Left renal cortex interstitium (tissue), 4 donors: ENCODE measurements around the gene CRMP1. TPM values are rescaled to one million over a fixed set of nuclear protein-coding genes. Genes with fewer than 3 reads are reported as not detected.

ENCODE experiments used
- DNase-seq, 4 donors: peaks; one replicate each; pipeline ENCODE4 v3.0.0-alpha.2; 2013; ENCODE audit warnings: low read depth in 4 of 4, low spot score in 2 of 4, missing footprints in 1 of 4
- polyA plus RNA-seq, 4 donors: library from polyadenylated mRNA; unstranded; fragments of 120-200 nt; gene quantifications; one replicate each; pipeline ENCODE4 v1.2.1, GENCODE V29; 2013; ENCODE audit not compliant: insufficient read length in 4 of 4

The CRMP1 gene
- polyA plus RNA-seq, 4 donors: 39.5 to 66.7 (median 57.7) TPM

DNA sequence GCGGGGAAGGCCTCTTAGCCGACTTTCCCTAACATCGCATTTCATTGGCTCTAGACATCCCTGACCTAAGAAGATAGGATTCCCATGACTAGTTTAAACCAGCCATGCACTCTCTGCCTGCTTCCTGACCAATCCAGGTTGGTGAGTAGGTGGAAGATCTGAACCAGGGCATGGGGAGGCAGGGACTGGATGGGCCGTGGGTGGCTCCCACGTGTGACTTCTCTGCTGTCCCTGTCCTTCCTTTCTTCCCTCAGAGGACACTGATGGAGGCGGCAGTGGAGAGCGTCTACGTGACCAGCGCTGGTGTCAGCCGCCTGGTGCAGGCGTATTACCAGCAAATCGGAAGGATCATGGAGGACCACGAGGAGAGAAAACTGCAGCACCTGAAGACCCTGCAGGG lies 91.2 kb downstream of the CRMP1 start:
- no peak for DNase-seq

DNA sequence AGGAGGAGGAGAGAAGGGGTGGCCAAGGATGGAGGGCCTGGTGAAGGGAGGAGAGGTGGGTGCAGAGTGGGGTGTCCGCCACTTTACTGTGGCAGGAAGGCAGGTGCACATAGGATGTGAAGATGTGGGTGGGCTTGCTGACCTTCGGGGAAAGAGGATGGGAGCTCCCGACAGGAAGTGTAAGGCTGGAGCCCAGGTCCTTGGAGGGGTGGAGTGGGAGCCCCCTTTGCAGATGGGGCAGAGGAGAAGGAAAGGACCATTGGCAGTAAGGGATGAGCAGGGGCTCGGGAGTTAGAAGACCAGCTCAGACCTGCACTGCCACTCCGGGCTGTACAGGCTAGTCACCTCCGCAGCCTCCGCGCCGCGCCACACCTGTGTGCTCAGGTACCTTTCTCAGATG lies 92.4 kb downstream of the CRMP1 start:
- no peak for DNase-seq

DNA sequence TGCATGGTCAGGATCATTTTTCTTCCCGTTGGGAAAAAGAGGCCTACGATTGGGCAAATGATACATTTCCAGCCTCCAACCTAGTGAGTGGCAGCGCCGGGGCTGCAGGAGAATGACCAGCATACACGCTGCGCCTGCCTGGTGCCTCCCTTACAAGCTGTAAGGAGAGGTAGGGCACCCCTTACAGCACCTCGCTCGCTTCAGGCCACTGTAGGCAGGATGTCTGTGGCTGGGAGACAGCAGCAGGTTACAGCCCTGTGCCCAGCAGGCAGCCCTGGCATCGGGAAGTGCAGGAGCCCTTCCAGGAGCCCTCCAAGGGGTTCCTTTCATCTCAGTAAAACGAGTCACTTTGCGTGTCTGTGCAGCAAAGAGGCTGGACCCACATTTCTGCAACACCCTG lies 93.5 kb downstream of the CRMP1 start:
- DNase-seq: no peak

DNA sequence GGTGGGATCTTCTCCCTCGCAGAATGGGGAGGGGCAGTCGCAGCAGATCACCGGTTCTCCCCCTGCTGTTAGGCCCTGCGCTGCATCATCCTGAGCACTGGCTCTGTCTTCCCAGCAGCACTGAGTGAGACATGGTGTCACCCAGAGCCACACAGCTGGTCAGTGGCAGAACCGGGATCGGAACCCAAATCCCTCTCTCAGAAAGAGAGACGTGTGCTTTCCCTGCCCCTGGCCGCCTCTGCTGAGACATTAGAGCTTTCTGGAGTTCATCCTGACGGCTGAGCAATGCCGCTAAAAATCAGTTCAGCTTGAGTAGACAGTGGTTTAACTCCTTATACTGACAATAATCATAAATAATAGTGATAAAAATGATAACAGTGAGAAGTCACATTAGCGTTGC lies 93.9 kb downstream of the CRMP1 start:
- DNase-seq: no peak

DNA sequence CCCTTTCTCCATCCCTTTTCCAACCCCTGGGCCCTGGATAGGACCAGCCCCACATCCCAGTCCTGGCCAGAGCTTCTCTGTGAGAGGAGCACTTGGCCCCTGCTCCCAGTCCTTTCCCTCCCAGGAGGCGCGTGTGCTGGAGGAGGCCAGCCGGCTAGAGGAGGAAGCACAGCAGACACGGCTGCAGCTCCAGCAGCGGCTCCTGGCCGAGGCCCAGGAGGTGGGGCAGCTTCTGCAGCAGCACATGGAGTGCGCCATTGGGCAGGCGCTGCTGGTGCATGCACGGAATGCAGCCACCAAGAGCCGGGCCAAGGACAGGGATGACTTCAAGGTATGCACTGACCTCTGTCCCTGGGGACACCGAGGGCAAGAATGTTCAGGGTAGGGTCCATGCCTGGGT lies 94.4 kb downstream of the CRMP1 start:
- no peak for DNase-seq

DNA sequence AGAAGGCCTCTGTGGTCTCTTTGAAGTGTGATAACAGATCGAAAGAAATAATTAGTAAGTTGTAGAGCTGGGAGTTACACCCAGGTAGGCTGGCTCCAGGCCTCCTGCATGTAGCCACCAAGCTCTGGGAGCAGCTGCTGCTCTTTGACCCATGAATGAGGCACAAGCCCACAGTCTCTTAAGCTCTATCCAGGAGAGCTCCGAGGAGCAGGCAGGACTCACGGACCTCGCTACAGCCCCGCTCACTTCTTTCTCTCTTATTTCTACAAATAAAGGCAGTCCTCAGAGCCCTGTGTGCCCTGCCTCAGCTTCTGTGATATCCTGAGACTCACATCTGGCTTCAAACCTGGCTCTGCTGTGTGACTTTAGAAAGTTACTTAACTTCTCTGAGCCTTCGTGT lies 95.0 kb downstream of the CRMP1 start:
- no peak for DNase-seq

DNA sequence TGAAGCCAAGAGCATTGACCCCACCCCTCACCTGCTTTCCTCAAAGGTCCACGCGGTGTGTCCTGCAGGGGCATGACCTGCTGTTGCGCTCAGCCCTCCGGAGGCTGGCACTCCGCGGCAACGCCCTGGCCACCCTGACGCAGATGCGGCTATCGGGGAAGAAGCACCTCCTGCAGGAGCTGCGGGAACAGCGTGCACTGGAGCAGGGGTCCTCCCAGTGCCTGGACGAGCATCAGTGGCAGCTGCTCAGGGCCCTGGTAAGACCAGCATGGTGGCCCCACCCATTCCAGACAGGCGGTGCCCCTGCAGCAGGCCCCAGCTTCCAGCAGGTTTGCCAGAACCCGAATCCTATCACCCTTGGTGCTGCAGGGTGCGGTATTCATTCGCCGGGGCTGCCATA lies 95.9 kb downstream of the CRMP1 start:
- no peak for DNase-seq

DNA sequence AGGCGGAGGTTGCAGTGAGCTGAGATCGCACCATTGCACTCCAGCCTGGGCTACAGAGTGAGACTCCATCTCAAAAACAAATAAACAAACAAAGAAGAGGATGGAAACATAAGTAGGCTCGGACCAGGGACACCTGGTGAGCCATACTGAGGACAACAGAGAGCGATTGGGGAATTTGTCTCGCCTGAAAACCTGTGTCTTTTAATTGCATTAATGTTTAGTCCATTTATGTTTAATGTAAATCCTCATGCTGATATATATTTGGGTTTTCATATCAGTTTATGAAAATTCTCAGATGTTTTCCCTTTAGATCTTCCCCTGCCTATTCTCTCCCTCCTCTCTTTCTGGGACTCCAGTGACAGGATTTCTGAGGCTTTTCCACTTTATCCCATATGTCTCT lies 97.3 kb downstream of the CRMP1 start:
- DNase-seq: no peak

GRCh38 chr4:5793514-5793913 lies 99.4 kb downstream of the CRMP1 start:
- DNase-seq: no peak

- no peak for DNase-seq
These were observed 101.2 kb downstream of the CRMP1 start for GRCh38 chr4:5791654-5792053.

DNA sequence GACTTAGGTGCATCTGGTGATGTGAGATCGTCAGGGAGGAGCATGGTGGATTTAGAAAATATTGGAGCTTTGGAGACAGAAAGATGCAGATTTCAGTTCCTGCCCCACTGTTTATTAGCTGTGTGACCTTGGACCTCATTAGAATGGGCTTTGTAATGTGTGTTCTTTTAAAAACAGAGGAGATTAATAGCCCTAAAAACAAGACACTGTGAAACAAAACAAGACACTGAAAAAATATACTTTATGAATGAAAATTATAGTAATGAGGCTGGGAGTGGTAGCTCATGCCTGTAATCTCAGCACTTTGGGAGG lies 102.4 kb downstream of the CRMP1 start:
- DNase-seq: no peak

DNA sequence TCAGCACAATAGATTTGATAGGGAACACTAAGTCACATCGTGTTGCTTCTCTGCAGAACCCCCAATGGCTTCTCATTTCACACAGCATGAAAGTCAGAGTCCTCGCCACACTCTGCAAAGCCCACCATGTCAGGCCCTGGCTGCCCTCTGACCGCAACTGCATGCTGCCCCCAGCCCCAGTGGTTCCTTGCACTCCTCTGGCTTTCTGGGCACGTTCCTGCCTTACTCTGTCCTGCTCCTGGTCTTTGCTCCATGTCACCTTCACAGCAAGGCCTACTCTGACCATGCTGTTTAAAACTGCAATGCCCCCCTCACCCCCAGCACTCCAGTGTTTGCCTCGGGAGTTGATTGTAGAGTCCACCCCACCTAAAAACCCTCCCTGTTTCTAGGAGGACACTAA lies 103.7 kb downstream of the CRMP1 start:
- DNase-seq: no peak

DNA sequence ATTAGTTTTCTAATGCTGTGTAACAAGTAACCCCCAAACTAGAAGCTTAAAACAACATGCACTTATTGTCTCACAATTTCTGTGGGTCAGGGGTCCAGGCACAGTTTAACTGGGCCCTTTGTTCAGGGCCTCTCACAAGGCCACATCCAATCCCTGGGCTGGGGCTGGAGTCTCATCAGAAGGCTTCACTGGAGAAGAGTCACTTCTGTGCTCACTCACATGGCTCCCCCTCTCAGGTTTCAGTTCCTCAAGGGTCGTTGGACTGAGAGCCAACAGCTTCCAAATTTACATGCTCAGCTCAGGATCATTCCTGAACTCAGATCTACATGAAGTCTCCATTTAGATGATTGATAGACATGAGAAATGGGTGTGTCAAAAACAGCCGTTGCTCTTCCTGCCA lies 104.7 kb downstream of the CRMP1 start:
- DNase-seq: no peak

DNA sequence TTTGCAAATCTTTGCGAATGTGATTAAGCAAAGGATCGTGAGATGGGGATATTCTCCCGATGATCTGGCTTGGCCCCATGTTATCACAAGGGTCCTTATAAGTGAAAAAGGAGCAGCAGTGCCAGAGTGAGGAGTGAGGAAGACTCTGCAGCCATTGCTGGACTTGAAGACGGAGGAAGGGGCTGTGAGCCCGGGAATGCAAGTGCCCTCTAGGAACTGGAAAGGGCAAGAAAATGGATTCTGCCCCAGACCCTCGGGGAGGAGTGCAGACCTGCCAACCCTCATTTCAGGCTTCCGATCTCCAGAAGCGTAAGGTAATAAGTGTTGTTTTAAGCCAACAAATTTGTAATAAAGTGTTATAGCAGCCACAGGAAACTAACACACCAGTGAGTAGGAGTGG lies 105.6 kb downstream of the CRMP1 start:
- DNase-seq: no peak

GRCh38 chr4:5785806-5786680 lies 106.8 kb downstream of the CRMP1 start:
- DNase-seq: no peak

- no peak for DNase-seq
These were observed 107.8 kb downstream of the CRMP1 start for GRCh38 chr4:5784960-5785611.

GRCh38 chr4:5784021-5784420 lies 108.9 kb downstream of the CRMP1 start:
- no peak for DNase-seq

DNA sequence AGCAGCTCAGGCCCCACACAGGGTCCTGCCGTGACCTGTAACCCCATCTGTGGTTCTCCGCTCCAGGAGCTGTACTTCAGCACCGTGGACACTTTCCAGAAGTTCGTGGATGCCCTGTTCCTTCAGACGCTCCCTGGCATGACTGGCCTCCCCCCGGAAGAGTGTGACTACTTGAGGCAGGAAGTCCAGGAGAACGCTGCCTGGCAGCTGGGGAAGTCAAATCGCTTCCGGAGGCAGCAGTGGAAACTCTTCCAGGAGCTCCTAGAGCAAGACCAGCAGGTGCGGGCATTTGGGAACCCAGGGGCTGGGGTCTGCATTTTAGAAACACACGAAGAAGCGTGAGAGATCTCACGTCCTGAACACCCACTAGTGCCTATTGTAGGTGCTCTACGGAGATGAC lies 109.4 kb downstream of the CRMP1 start:
- no peak for DNase-seq

DNA sequence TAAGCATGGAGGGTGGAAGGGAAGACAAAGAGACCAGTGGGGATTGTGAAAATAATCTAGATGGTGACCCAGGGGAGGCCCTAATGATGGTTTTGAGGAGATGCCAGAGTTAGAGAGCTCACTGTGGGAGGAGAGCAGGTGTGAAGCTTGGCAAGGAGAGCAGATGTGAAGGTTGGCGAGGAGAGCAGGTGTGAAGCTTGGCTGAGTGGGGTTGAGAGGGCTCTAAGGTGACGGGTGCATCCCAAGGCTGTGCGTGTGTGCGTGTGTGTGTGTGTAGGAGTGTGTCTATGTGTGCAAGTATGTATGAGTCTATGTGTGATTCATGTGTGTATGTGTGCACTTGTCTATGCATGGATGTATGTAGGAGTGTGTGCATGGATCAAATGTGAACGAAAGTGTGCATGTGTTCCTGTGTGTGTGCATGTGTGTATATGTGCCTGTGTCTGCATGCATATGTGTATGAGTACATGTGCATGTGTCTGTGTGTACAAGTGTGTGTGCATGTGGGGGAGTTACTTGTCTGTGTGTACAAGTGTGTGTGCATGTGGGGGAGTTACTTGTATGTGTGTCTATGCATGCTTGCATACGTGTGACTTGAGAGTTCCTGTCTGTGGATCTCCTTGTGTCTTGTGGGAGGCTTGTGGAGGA lies 109.9 kb downstream of the CRMP1 start:
- no peak for DNase-seq

DNA sequence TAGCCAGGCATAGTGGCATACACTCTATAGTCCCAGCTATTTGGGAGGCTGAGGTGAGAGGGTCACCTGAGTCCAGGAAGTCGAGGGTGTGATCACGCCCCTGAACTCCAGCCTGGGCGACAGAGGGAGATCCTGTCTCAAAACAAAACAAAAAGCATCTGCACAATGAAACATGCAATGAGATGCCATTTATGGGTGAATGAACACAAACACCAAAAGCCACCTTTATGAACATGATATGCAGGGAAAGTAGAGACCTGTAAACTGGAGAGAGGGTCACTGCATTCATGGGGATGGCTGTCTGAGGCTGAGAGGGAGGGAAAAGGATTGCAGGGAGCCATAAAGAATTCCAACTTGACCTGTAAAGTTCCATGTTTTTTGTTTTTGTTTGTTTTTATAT lies 111.2 kb downstream of the CRMP1 start:
- no peak for DNase-seq

DNA sequence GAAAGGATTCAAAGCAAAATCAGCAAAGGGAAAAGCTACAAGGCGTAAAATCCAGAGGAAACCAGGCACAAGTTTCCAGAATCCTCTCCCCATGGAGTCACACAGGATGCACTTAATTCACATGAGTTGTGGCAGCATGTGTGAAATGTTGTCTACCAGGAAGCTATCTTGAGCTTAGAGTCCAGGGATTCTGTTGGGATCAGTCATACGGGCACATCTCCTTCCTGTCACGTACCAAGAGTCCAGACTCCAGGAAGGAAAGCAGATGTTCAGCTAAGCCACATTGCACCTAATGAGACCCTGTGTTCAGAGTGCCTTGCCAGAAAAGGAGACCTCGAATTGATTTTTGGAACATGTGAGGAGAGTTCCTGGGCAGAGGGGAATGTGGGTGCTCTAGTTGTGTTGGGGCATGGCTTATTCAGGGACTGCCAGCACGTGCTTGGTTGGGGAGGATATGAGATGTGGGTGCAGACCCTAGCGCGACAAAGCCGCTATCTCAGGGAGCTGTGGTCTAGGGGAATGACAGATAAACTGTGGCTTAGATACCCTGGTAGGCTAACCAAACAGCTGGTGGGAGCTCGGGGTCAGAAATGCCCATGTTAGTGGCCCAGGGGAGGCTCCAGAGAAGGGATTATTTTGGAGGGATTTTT lies 111.9 kb downstream of the CRMP1 start:
- no peak for DNase-seq
